HCT116 (cell line): ENCODE measurements around the gene SMCO1. TPM values are rescaled to one million over a fixed set of nuclear protein-coding genes. Genes with fewer than 3 reads are reported as not detected.

Source experiments
- ATAC-seq: fragments of 200-7000 bp; cut with Tn5 transposase; 2 replicates; pipeline ENCODE4 v1.9.1; 2020; ENCODE audit warnings: mild to moderate bottlenecking, moderate library complexity
- BruUV-seq: library from RNA; stranded (reverse); fragments of 400-500 nt; replicated peaks from 2 replicates; lab custom pipeline; 2021; lab: Mats Ljungman, UMichigan
- CTCF ChIA-PET: fragments of 300-600 bp; sonication (Branson Sonifier 250); formaldehyde crosslinking; loops from one replicate; lab custom pipeline; 2021; ENCODE audit warnings: antibody characterized with exemption; lab: Charles Lee
- POLR2A ChIA-PET: fragments of 300-600, 350-600 bp; sonication (Branson Sonifier 250); formaldehyde crosslinking; loops from one replicate; lab custom pipeline; 2021; ENCODE audit warnings: antibody characterized with exemption; lab: Charles Lee
- RAD21 ChIA-PET, 2 experiments: fragments of 300-600 bp; sonication (Branson Sonifier 250); formaldehyde crosslinking; loops; one replicate each; lab custom pipeline; 2023; ENCODE audit warnings: low total read pairs in 2 of 2; ENCODE audit not compliant: uncharacterized antibody in 2 of 2, unreplicated experiment in 2 of 2, low non-redundant PET in 1 of 2; lab: Charles Lee
- DNase-seq: peaks from one replicate; pipeline ENCODE4 v3.0.0-alpha.2; 2010; ENCODE audit warnings: low read depth, low spot score
- H2AFZ ChIP-seq: fragments of 200-600 bp; shearing (Covaris generic), sonication (generic); 2 replicates; pipeline ENCODE4 v1.6.1; 2017; ENCODE audit warnings: low read depth, mixed run types, mixed read lengths, antibody characterized with exemption, low read length; ENCODE audit not compliant: poor library complexity, severe bottlenecking
- H3K27ac ChIP-seq: 2 replicates; pipeline ENCODE4 v1.5.1; 2012; ENCODE audit warnings: low read depth, low read length
- H3K27me3 ChIP-seq: fragments of 200-600 bp; sonication (generic); 2 replicates; pipeline ENCODE4 v1.6.1; 2016; ENCODE audit warnings: mixed run types, low read length, mixed read lengths; ENCODE audit not compliant: insufficient read depth
- H3K36me3 ChIP-seq, 2 experiments: fragments of 200-500 bp in 1 of 2; fragments of 200-600 bp in 1 of 2; sonication (Bioruptor generic) in 1 of 2; sonication (generic) in 1 of 2; 2 replicates each; pipeline versions ENCODE4 v1.5.1 to v1.6.1; 2014 to 2016; ENCODE audit warnings: low read length in 2 of 2, inconsistent platforms in 1 of 2, mixed read lengths in 1 of 2, mixed run types in 1 of 2; ENCODE audit not compliant: insufficient read depth in 2 of 2, control insufficient read depth in 1 of 2
- H3K4me1 ChIP-seq, 2 experiments: fragments of 200-600 bp in 1 of 2; sonication (generic) in 1 of 2; 2 replicates each; pipeline versions ENCODE4 v1.5.1 to v1.6.1; 2012 to 2017; ENCODE audit warnings: low read length in 2 of 2, inconsistent platforms in 1 of 2, mild to moderate bottlenecking in 1 of 2, mixed read lengths in 1 of 2, mixed run types in 1 of 2, moderate library complexity in 1 of 2; ENCODE audit not compliant: insufficient read depth in 2 of 2, control insufficient read depth in 1 of 2
- H3K4me2 ChIP-seq: fragments of 200-600 bp; sonication (generic); 2 replicates; pipeline ENCODE4 v1.6.1; 2017; ENCODE audit warnings: mixed run types, low read length, mixed read lengths
- H3K4me3 ChIP-seq, 2 experiments: fragments of 200-600 bp in 1 of 2; sonication (generic) in 1 of 2; replicated peaks in 1 of 2; 2 replicates each; pipeline ENCODE4 v1.5.1; 2011 to 2016; ENCODE audit warnings: low read length in 2 of 2, control low read depth in 1 of 2, low read depth in 1 of 2, mild to moderate bottlenecking in 1 of 2, mixed read lengths in 1 of 2, mixed run types in 1 of 2
- H3K79me2 ChIP-seq: fragments of 200-600 bp; sonication (generic); 2 replicates; pipeline ENCODE4 v1.6.1; 2017; ENCODE audit warnings: mild to moderate bottlenecking, mixed run types, low read length, moderate library complexity, mixed read lengths; ENCODE audit not compliant: insufficient read depth
- H3K9ac ChIP-seq: fragments of 200-600 bp; sonication (generic); 2 replicates; pipeline ENCODE4 v1.6.1; 2016; ENCODE audit warnings: low read length, mixed read lengths
- H3K9me2 ChIP-seq: fragments of 200-600 bp; sonication (generic), shearing (Covaris generic); 2 replicates; pipeline ENCODE4 v1.6.1; 2017; ENCODE audit warnings: mixed run types, mild to moderate bottlenecking, moderate library complexity; ENCODE audit not compliant: insufficient read depth
- H3K9me3 ChIP-seq, 2 experiments: fragments of 200-500 bp in 1 of 2; fragments of 200-600 bp in 1 of 2; sonication (Bioruptor generic) in 1 of 2; sonication (generic) in 1 of 2; 2 replicates each; pipeline ENCODE4 v1.6.1; 2014 to 2017; ENCODE audit warnings: low read length in 2 of 2, mixed read lengths in 2 of 2, inconsistent platforms in 1 of 2, low read depth in 1 of 2, mild to moderate bottlenecking in 1 of 2, mixed run types in 1 of 2, moderate library complexity in 1 of 2; ENCODE audit not compliant: control insufficient read depth in 1 of 2, insufficient read depth in 1 of 2
- H4K20me1 ChIP-seq: fragments of 200-600 bp; sonication (generic), shearing (Covaris generic); 2 replicates; pipeline ENCODE4 v1.6.1; 2017; ENCODE audit warnings: mixed run types, mild to moderate bottlenecking, moderate library complexity; ENCODE audit not compliant: insufficient read depth
- ATF3 ChIP-seq: IDR thresholded peaks from 2 replicates; pipeline ENCODE4 v1.6.1; 2012
- CEBPB ChIP-seq: IDR thresholded peaks from 2 replicates; pipeline ENCODE4 v1.6.1; 2012; ENCODE audit warnings: low read depth
- EGR1 ChIP-seq: IDR thresholded peaks from 2 replicates; pipeline ENCODE4 v1.6.1; 2012; ENCODE audit warnings: low read depth
- ELF1 ChIP-seq: IDR thresholded peaks from 2 replicates; pipeline ENCODE4 v1.6.1; 2012; ENCODE audit warnings: low read depth, borderline replicate concordance
- EZH2 ChIP-seq: fragments of 200-600 bp; sonication (generic); IDR thresholded peaks from 2 replicates; pipeline ENCODE4 v1.6.1; 2017; ENCODE audit warnings: antibody characterized with exemption, mixed run types
- EZH2phosphoT487 ChIP-seq: fragments of 200-600 bp; IDR thresholded peaks from 2 replicates; pipeline ENCODE4 v1.6.1; 2018; ENCODE audit warnings: antibody characterized with exemption, borderline replicate concordance
- FOSL1 ChIP-seq: IDR thresholded peaks from 2 replicates; pipeline ENCODE4 v1.6.1; 2012; ENCODE audit warnings: low read depth
- JUND ChIP-seq: IDR thresholded peaks from 2 replicates; pipeline ENCODE4 v1.6.1; 2012
- POLR2AphosphoS5 ChIP-seq: IDR thresholded peaks from 2 replicates; pipeline ENCODE4 v1.6.1; 2011; ENCODE audit warnings: mild to moderate bottlenecking, low read depth, low read length, moderate library complexity
- REST ChIP-seq: IDR thresholded peaks from 2 replicates; pipeline ENCODE4 v1.6.1; 2012; ENCODE audit warnings: low read depth
- SIN3A ChIP-seq: IDR thresholded peaks from 2 replicates; pipeline ENCODE4 v1.6.1; 2012; ENCODE audit warnings: low read depth
- SP1 ChIP-seq: IDR thresholded peaks from 2 replicates; pipeline ENCODE4 v1.6.1; 2012; ENCODE audit warnings: low read depth
- TCF7L2 ChIP-seq: IDR thresholded peaks from 2 replicates; pipeline ENCODE4 v1.7.0; 2011; ENCODE audit warnings: borderline replicate concordance, inconsistent platforms; ENCODE audit not compliant: insufficient read depth, insufficient read length; ENCODE audit errors: extremely low read depth
- intact Hi-C: fragments of 100-400 bp; cut with micrococcal nuclease; formaldehyde crosslinking; loops from 2 replicates; pipeline ENCODE4 v1.10.0; 2022
- total RNA-seq: library from RNA; stranded (reverse); gene quantifications from one replicate; pipeline ENCODE4 v1.2.1, GENCODE V29; 2021; ENCODE audit not compliant: unreplicated experiment

The SMCO1 gene
- total RNA-seq, 1 experiment from 2014 or later = not detected

- intact Hi-C loops = no loop called here
- TF ChIP-seq JUND = no peak
- TF ChIP-seq SP1 = no peak
- no peak for TF ChIP-seq POLR2AphosphoS5
- no peak for TF ChIP-seq SIN3A
- no peak for TF ChIP-seq EGR1
- no peak for TF ChIP-seq FOSL1
- TF ChIP-seq ATF3 = no peak
- TF ChIP-seq ELF1 = no peak
- TF ChIP-seq EZH2phosphoT487 = no peak
- no peak for TF ChIP-seq TCF7L2
- TF ChIP-seq CEBPB = no peak
- TF ChIP-seq REST = no peak
- TF ChIP-seq EZH2 = no peak
- ATAC-seq = no peak
- Histone ChIP-seq H3K9me3 (no peaks in the 10 kb centered on the region), H3K36me3 (no peaks in the 10 kb centered on the region), H3K4me3 (no peak overlapping the region), H2AFZ (no peak overlapping the region), H3K4me2 (no peak overlapping the region), H4K20me1 (no peaks in the 10 kb centered on the region), H3K27me3 (no peaks in the 10 kb centered on the region), H3K9me2 (no peaks in the 10 kb centered on the region), H3K27ac (no peak overlapping the region), H3K9ac (no peak overlapping the region), H3K4me1 (no peaks in the 10 kb centered on the region), H3K79me2 (no peaks in the 10 kb centered on the region)
- DNase-seq = no peak
- ChIA-PET CTCF (interaction anchor here (0.7 kb wide), 1 partner anchor 22 kb away, joined by 3 read pairs; no protein-coding TSS in a partner anchor), POLR2A (no interaction called here), RAD21 (no interaction called here)
- BruUV-seq = no TSS peak
Observed at GRCh38 chr3:196544491-196544992, 29.4 kb upstream of the SMCO1 start.
